ENCODE results near the gene GRID1.

Gene GRID1

GRCh38 chr10:86260564-86260963 is 106.0 kb downstream of the GRID1 start:
- TF ChIP-seq CTCF (conservative IDR thresholded peaks at IDR 0.05) = no peak
- H3K27ac ChIP-seq = no peak overlapping the region

- TF ChIP-seq CTCF (conservative IDR thresholded peaks at IDR 0.05) = no peak
- no peak overlapping the region for H3K27ac ChIP-seq
Observed at GRCh38 chr10:86259901-86260562, 106.6 kb downstream of the GRID1 start.

- no peak overlapping the region for H3K27ac ChIP-seq
- TF ChIP-seq CTCF (conservative IDR thresholded peaks at IDR 0.05) = no peak
Observed at GRCh38 chr10:86258941-86259340, 107.7 kb downstream of the GRID1 start.

GRCh38 chr10:86258499-86258898 is 108.1 kb downstream of the GRID1 start:
- H3K27ac ChIP-seq = no peak overlapping the region
- no peak for TF ChIP-seq CTCF (conservative IDR thresholded peaks at IDR 0.05)

- H3K27ac ChIP-seq = no peak overlapping the region
- TF ChIP-seq CTCF (conservative IDR thresholded peaks at IDR 0.05) = no peak
Observed at GRCh38 chr10:86257683-86258082, 108.9 kb downstream of the GRID1 start.

GRCh38 chr10:86256690-86257315 is 109.8 kb downstream of the GRID1 start:
- no peak overlapping the region for H3K27ac ChIP-seq
- no peak for TF ChIP-seq CTCF (conservative IDR thresholded peaks at IDR 0.05)

- no peak for TF ChIP-seq CTCF (conservative IDR thresholded peaks at IDR 0.05)
- no peak overlapping the region for H3K27ac ChIP-seq
Observed at GRCh38 chr10:86255405-86256251, 111.0 kb downstream of the GRID1 start.
